Measurements from ENCODE around the gene CPS1.
A peak's percentile ranks its signal among the peaks of the same experiment; 100 is the strongest.

Gene CPS1

GRCh38 chr2:210599476-210599875, 43.1 kb downstream of the CPS1 start:
- no peak overlapping the region for H3K4me3 ChIP-seq (ENCODE audit: low read depth, low read length)
- no peak for TF ChIP-seq CTCF (IDR thresholded peaks at IDR 0.05; ENCODE audit: low read depth, low read length)

- H3K4me3 ChIP-seq (ENCODE audit: low read depth, low read length), result no peak overlapping the region
- TF ChIP-seq CTCF (IDR thresholded peaks at IDR 0.05; ENCODE audit: low read depth, low read length), result no peak
These were observed 48.3 kb downstream of the CPS1 start for GRCh38 chr2:210604666-210605065.

- TF ChIP-seq CTCF (IDR thresholded peaks at IDR 0.05; ENCODE audit: low read depth, low read length), result no peak
- H3K4me3 ChIP-seq (ENCODE audit: low read depth, low read length), result no peak overlapping the region
These were observed 49.6 kb downstream of the CPS1 start for GRCh38 chr2:210606001-210606400.

GRCh38 chr2:210611466-210611865, 55.1 kb downstream of the CPS1 start:
- TF ChIP-seq CTCF (IDR thresholded peaks at IDR 0.05; ENCODE audit: low read depth, low read length), result no peak
- H3K4me3 ChIP-seq (ENCODE audit: low read depth, low read length), result no peak overlapping the region

- TF ChIP-seq CTCF (IDR thresholded peaks at IDR 0.05; ENCODE audit: low read depth, low read length), result no peak
- H3K4me3 ChIP-seq (ENCODE audit: low read depth, low read length), result no peak overlapping the region
These were observed 59.7 kb downstream of the CPS1 start for GRCh38 chr2:210616074-210616473.

GRCh38 chr2:210617318-210617717, 60.9 kb downstream of the CPS1 start:
- no peak overlapping the region for H3K4me3 ChIP-seq (ENCODE audit: low read depth, low read length)
- TF ChIP-seq CTCF (IDR thresholded peaks at IDR 0.05; ENCODE audit: low read depth, low read length), result no peak

- TF ChIP-seq CTCF (IDR thresholded peaks at IDR 0.05; ENCODE audit: low read depth, low read length), result peak; percentile 21; the same call in 1 of the 2 replicates
- no peak overlapping the region for H3K4me3 ChIP-seq (ENCODE audit: low read depth, low read length)
These were observed 61.4 kb downstream of the CPS1 start for GRCh38 chr2:210617732-210618330.

Data from WI38 (cell line).